Measurements from ENCODE around the gene NENF.

Gene NENF

DNA sequence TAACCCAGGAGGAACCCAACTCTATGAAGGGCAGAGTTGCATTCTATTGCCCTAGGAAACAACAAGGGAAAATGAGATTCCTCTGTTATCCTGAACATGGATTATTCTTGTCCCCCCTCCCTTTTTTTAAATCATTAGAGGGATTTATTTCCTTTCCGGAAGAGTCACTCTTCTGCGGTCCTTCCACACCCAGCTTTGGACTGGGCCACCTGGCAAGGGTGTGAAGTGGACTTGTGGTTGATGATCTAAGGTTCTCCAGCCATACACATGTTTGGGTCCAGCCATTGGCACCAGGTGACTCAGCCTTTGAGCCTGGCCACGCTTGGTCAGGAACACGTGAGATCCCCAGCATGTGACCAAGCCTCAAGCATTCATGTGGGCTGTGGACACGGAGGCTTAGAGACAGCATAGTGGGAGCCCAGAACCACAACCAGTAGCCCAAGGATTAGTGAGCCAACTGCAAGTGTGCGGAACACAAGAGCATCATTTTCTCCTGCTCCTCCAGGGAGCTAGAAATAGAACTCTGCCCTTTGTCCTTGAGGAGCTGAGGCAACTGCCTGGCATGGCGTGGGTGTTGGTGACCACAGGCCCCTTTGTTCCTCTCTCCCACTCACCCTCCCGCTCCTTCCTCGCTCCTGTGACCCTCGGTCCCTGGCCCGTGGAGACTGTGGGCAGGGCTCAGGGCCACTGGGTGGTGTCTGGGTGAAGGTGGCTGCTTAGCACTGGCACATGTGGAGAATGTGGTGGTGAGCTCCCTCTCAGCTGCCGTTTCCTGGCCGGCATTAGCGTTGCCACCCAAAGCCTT lies 50.1 kb downstream of the NENF start:
- DNase-seq, result peak; percentile 86

DNA sequence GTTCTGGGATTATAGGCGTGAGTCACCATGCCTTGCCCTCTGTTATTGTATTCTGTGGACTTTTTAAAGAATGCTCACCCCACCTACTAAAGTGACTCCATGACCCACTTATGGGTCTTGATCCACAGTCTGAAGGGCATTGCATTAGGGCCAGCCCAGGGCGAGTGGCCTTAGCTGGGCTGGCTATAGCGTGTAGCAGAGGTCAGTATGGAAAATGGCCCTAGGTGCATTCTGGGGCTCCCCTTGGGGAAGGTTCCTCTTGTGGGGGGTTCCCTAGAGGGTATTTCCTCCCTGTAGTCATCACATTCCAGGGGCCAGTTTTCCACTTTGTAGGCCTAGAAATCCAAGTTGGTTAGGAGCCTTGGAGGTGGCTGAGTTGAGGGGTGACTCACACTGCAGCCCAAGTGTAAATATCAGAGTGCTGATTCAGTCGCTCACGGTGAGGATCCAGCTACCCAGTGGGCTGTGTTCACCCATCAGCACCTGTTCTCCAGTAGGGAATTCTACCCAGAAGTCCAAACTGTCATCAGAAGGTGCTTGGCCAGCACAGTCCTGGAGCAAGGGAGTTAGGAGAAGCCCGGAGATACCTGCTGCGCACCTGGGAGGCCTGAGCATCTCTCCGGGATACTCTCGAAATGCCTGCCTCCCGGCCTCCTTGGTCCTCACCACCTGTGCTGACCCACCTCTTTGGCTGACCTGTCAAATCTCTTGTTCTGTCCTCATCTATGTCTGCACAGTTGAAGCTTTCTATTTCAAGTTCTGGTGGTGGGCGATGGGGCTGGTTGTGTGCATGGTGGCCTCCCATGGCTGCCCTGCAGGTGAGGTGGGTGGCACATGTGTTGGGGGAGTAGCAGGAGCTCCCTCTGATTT lies 52.2 kb downstream of the NENF start:
- peak; percentile 42 for DNase-seq

DNA sequence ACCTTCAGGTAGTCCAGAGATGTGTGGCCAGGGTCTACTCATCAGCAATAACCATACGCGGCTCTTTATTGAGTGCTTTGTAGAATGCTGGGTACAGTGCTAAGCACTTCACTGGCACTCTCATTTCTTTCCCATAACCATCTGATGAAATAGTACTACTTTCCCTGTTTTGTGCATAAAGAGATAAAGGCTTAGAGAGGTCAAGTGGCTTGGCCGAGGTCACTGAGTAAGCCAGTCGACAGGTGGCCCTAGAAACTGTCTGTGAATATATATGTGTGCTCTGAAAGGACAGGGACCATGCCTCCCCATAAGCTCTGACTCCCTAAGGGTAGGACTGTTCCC lies 52.8 kb downstream of the NENF start:
- DNase-seq, result no peak

DNA sequence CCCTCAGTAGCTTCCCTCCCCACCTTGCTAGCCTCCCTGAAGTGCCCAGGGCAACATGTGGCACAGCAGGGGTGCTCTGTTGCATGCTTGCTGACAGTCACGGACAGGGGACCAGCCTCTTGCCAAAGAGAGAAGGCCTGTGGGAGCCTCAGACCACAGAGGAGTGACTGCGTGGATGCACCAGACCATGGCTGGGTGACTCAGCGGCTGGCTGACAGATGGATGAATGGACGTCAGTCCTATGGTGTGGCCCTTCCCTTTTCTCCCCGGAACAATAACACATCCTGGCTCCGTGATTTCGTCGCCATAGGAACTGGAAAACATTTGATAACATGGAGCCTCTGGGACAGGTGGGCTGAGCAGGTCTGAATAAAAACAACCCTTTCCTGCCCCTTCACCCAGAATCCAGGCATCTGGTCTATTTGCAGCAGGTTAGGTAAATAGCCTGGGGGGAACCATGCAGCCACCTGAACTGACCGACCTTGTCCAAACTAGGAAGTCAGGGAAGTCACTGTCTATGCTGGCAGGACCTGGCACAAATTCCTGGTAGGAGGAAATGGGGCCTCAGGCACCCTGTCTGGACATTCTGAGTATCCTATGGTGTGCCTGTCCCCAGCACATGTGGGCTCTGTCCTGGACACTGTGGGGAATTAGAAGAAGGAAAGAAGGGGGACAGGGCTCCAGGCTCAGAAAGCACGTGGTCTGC lies 53.3 kb downstream of the NENF start:
- DNase-seq, result peak; percentile 99

DNA sequence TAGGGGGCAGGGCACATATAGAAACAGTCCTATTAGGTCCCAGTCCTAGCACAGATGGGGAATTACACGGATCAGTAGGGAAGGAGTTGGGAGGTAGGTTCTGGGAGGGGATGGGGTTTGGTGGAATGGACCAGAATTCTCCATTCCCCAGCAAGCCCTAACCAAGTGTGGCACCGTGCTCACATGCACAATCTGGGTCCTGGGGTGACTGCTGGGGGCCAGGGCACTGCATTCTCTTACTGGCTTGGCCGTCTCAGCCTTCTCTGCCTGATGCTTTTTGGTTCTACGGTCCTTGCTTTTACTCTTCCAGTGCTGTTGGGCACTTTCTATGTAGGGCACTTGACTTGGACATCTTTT lies 53.9 kb downstream of the NENF start:
- DNase-seq, result no peak

DNA sequence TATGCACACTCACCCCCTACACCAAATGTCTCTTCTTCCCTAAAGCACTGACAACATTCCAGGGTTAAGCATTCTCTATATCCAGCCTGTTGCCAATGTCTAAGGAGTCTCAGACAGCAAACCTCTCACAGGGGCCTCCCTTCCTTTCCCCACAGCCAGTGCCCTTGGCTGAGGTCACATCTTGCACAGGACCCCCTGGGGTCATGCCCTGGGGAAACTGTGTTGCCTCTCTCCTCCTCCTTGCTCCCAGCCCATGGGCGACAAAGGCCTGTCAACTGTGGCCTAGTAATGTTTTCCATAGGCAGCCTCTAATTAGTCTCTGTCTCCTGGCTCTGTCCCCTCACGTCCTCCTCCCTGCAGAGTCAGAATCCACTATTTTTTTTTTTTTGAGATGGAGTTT lies 54.6 kb downstream of the NENF start:
- DNase-seq, result no peak

DNA sequence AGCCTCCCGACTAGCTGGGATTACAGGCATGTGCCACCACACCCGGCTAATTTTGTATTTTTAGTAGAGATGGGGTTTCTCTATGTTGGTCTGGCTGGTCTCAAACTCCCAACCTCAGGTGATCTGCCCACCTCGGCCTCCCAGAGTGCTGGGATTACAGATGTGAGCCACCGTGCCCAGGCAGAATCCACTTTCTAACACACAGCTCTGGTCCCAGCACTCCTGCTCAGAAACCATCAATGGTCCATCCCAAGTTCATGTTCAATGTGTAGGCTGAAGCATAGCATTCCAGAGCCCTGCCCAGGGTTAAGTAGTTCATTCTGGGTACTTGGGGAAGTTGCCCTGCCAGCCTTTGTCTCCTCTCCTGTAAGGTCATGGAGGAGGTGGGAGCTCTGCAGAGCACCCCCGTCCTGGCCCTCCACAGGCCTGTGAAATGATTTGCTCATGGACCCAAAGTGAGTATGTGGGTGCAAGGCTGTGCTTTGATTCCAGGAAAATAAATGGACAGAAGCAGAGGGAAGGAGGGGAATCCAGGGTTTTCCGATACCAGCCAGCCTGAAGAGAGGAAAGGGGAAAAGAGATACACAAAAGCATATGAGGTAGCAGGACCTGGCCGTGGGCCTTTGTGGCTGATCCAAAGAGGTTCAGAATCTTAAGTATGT lies 55.2 kb downstream of the NENF start:
- no peak for DNase-seq

DNA sequence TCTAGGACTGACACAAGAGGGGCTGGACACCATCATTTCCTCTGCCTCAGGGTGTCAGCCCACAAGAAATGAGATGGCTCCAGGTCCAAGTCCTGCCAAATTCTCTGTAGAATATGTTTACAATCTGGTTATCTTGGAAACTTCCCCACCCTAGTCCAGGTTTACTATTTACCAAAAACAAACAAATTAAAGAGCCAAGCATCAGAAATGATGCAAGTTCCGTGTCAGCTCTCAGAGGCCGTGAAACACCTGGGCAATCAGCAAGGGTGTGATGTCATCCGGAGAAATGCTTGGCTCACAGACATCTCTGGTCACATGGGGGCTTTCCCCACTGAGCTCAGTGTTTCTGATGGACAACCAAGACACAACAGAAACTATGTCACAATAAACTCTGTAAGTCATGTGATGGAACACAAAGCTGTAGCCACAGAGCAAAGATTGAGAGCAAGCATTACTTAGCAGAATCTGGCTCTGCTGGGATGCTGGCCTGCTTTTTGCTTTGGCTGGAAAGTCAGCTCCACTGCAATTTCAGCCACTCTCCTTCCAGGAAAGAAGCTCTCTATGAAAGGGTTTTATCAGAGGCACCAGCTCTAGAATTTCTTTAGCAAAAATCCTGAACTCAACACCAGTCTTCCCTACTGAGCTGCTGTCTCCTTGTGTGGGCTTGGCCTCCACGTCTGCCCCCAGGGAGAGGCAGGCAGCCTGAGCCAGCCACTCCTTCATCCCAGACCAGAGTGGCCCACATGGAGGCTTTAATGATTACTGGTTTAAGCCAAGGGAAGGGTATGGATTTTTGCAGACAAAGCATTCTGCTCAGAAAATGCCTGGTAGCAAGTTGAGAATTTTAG lies 55.9 kb downstream of the NENF start:
- DNase-seq, result peak; percentile 99

DNA sequence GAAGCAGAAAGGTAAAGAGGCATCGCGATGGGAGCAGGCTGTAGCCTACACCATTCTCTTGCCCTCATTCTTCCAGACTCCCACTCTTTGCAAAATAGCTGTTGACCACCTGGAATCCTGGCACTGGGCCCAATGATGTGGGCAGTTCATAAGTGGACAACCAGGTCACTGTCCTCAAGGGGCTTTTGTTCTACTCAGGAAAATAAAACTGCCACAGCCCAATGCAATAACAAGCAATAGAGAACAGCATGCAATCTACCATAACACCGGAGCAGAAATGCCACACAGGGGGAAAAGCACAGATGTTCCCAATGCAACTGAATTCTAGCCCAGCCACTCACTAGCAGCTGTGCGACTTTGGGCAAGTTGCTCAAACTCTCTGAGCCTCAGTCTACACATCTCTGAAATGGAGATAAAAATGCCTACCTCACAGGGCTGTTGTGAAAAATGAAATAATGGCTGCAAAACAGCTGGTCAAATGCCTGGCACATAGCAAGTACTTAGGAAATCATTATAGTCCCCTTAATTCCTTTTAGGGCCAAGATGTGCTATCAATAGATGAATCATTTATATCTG lies 56.7 kb downstream of the NENF start:
- DNase-seq, result no peak

DNA sequence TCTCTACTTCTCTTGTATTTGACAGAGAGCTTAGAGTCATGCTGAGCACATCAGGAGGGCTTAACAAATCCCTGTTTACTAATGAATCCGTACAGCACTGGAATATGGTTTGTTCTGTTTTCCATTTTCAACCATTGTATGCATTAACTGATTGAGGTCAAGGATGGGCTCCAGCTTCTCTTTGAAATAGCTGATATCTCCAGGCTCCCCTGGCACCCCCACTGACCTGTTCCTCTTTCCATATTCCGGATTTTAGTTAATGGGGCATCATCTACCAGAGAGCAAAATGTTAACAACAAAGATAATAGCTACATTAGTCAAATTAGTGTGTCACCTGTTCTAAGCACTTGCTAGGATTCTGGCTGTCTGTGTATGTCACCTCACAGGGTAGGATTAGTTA lies 57.6 kb downstream of the NENF start:
- DNase-seq, result peak; percentile 24

DNA sequence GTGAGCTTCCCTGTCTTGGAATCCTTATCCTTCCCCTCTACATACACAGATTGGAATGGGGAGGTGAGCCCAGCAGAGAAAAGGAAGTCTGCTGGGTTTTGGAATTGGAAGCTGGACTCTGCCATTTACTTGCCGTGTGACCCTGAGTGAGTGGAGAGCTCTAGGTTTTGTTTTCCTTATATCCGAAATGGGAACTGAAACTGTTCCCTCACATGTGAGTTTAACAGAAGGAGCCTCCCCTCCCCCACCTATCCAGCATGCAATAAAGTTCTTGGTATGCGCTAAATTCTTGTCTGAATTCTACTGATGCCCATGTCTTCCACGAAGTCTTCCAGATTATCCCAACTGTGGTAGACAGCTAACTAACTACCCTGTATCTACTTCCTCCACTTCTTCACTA lies 58.7 kb downstream of the NENF start:
- DNase-seq, result peak; percentile 95
